GM12878 (cell line): ENCODE results near the gene MDC1.

Source experiments
- MTA3 ChIP-seq: IDR thresholded peaks from 2 replicates; pipeline ENCODE4 v1.6.1; 2012; ENCODE audit warnings: low read length, inconsistent platforms, borderline replicate concordance
- POLR2AphosphoS5 ChIP-seq: IDR thresholded peaks from 2 replicates; pipeline ENCODE4 v1.6.1; 2011; ENCODE audit warnings: mild to moderate bottlenecking, low read length, inconsistent platforms
- SIN3A ChIP-seq: IDR thresholded peaks from 2 replicates; pipeline ENCODE4 v1.6.1; 2012; ENCODE audit warnings: low read depth, low read length, improper control_type of control experiment
- SMC3 ChIP-seq: IDR thresholded peaks from 2 replicates; pipeline ENCODE4 v1.6.1; 2011; ENCODE audit warnings: low read length, improper control_type of control experiment, borderline replicate concordance
- ZNF24 ChIP-seq: fragments of 450-650 bp; IDR thresholded peaks from 2 replicates; pipeline ENCODE4 v1.6.1; 2017; ENCODE audit warnings: antibody characterized with exemption, mild to moderate bottlenecking
- TF ChIP-seq, protein P1 (sequence below): IDR thresholded peaks from 2 replicates; pipeline ENCODE4 v1.6.1; 2011; ENCODE audit warnings: borderline replicate concordance, low read depth, mild to moderate bottlenecking, moderate library complexity, mixed read lengths, low read length; ENCODE audit not compliant: insufficient read depth; ENCODE audit errors: extremely low read length
- TF ChIP-seq, protein P2 (sequence below): fragments of 150-350 bp; IDR thresholded peaks from 2 replicates; pipeline ENCODE4 v1.6.1; 2016; ENCODE audit warnings: low read depth, low read length

DNA sequence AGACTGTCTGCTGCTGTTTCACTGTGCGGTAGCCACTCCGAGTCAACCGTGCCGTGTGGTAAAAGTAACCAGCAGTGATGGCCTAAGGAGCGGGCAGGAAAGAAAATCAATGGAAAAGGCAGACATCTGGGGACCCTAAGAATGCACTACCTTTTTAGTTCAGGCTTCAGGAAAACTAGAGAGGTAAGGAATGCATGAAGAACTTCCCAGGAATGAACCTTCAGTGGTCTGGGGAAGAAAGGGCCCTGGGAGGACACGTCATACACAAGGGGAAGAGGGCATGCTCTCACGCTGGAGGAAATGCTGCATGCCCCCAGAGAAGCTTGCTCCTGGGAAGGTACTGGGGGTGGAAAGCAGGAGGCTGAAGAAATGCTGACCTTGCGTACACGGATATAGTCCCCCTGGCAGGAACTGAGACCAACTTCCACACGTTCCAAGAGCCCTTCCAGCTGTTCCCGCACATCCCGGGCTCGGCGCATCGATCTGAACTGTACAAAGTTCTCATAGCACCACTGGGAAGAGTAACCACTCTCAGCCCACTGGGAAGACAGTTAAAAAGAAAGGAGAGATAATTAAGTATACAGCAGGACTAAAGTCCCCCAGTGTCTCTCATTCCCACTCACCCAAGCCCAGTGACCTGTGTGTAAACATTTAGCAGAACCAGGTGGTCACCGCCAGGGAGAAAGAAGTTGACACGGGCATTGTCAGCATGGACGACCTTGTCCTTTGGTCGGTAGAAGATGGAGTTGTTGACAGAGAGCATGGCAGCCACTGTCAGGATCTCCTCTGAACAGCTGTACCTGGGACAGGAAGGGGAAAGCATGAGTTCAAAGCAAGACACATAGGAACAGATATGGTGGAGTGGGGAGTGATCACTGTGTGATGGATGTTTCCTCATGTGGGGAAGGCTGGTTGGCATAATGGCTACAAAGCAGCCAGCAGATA lies 62.0 kb downstream of the MDC1 start:
- TF ChIP-seq, protein P1, sequence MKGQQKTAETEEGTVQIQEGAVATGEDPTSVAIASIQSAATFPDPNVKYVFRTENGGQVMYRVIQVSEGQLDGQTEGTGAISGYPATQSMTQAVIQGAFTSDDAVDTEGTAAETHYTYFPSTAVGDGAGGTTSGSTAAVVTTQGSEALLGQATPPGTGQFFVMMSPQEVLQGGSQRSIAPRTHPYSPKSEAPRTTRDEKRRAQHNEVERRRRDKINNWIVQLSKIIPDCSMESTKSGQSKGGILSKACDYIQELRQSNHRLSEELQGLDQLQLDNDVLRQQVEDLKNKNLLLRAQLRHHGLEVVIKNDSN = no peak
- TF ChIP-seq ZNF24 (no peak), SMC3 (no peak), MTA3 (no peak), SIN3A (no peak), POLR2AphosphoS5 (no peak)
- TF ChIP-seq, protein P2, sequence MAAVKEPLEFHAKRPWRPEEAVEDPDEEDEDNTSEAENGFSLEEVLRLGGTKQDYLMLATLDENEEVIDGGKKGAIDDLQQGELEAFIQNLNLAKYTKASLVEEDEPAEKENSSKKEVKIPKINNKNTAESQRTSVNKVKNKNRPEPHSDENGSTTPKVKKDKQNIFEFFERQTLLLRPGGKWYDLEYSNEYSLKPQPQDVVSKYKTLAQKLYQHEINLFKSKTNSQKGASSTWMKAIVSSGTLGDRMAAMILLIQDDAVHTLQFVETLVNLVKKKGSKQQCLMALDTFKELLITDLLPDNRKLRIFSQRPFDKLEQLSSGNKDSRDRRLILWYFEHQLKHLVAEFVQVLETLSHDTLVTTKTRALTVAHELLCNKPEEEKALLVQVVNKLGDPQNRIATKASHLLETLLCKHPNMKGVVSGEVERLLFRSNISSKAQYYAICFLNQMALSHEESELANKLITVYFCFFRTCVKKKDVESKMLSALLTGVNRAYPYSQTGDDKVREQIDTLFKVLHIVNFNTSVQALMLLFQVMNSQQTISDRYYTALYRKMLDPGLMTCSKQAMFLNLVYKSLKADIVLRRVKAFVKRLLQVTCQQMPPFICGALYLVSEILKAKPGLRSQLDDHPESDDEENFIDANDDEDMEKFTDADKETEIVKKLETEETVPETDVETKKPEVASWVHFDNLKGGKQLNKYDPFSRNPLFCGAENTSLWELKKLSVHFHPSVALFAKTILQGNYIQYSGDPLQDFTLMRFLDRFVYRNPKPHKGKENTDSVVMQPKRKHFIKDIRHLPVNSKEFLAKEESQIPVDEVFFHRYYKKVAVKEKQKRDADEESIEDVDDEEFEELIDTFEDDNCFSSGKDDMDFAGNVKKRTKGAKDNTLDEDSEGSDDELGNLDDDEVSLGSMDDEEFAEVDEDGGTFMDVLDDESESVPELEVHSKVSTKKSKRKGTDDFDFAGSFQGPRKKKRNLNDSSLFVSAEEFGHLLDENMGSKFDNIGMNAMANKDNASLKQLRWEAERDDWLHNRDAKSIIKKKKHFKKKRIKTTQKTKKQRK = no peak
